Hepatocyte (in vitro differentiated cells): Measurements from ENCODE around the gene USP30.

ENCODE experiments used
- CTCF ChIP-seq: fragments of 200-600 bp; sonication (generic); IDR thresholded peaks from 2 replicates; pipeline ENCODE4 v1.5.1; 2016; ENCODE audit warnings: antibody characterized with exemption, mild to moderate bottlenecking; ENCODE audit not compliant: poor library complexity
- EZH2 ChIP-seq: fragments of 200-600 bp; sonication (generic); IDR thresholded peaks from 2 replicates; pipeline ENCODE4 v1.6.1; 2016; ENCODE audit warnings: antibody characterized with exemption, mild to moderate bottlenecking, borderline replicate concordance
- EZH2phosphoT487 ChIP-seq: fragments of 200-600 bp; sonication (generic); IDR thresholded peaks from one replicate; pipeline ENCODE4 v1.6.1; 2018; ENCODE audit warnings: antibody characterized with exemption, mild to moderate bottlenecking, low read depth, moderate library complexity; ENCODE audit not compliant: unreplicated experiment, severe bottlenecking

- no peak for TF ChIP-seq CTCF
- no peak for TF ChIP-seq EZH2phosphoT487
- no peak for TF ChIP-seq EZH2
These were observed 52.8 kb downstream of the USP30 start for GRCh38 chr12:109105176-109105575.
